ENCODE results near the gene FICD. TPM values are rescaled to one million over a fixed set of nuclear protein-coding genes. Genes with fewer than 3 reads are reported as not detected.

FICD gene
- total and polyA plus RNA-seq, 2 donors from 2014 or later: 5.1 to 8.5 TPM

GRCh38 chr12:108477881-108478259 lies 37.2 kb upstream of the FICD start:
- FAIRE-seq: no peak
- no peaks in the 10 kb centered on the region for H3K4me1 ChIP-seq (ENCODE audit: control insufficient read depth in 2 of 3, insufficient read depth in 2 of 3, low read depth in 1 of 3, low read length in 3 of 3)
- no peak overlapping the region for H3K27ac ChIP-seq (ENCODE audit: low read depth in 2 of 2, low read length in 2 of 2)
- no peak for DNase-seq
- no peaks in the 10 kb centered on the region for H3K9me3 ChIP-seq (ENCODE audit: control insufficient read depth in 2 of 3, insufficient read depth in 1 of 3, low read length in 3 of 3)
- intact Hi-C loops (cut with DNase I): no loop called here
- no peak overlapping the region for H3K4me3 ChIP-seq (ENCODE audit: low read length in 3 of 3)
- no peak overlapping the region for H3K9ac ChIP-seq (ENCODE audit: low read length in 3 of 3)
- no peaks in the 10 kb centered on the region for H3K27me3 ChIP-seq (ENCODE audit: control insufficient read depth, insufficient read depth, low read length)
- TF ChIP-seq, protein P1, sequence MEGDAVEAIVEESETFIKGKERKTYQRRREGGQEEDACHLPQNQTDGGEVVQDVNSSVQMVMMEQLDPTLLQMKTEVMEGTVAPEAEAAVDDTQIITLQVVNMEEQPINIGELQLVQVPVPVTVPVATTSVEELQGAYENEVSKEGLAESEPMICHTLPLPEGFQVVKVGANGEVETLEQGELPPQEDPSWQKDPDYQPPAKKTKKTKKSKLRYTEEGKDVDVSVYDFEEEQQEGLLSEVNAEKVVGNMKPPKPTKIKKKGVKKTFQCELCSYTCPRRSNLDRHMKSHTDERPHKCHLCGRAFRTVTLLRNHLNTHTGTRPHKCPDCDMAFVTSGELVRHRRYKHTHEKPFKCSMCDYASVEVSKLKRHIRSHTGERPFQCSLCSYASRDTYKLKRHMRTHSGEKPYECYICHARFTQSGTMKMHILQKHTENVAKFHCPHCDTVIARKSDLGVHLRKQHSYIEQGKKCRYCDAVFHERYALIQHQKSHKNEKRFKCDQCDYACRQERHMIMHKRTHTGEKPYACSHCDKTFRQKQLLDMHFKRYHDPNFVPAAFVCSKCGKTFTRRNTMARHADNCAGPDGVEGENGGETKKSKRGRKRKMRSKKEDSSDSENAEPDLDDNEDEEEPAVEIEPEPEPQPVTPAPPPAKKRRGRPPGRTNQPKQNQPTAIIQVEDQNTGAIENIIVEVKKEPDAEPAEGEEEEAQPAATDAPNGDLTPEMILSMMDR (IDR thresholded peaks at IDR 0.05; ENCODE audit: borderline replicate concordance, extremely low read depth, insufficient read depth): no peak
- H3K36me3 ChIP-seq (ENCODE audit: control insufficient read depth in 2 of 3, insufficient read depth in 3 of 3, low read length in 3 of 3): no peaks in the 10 kb centered on the region

DNA sequence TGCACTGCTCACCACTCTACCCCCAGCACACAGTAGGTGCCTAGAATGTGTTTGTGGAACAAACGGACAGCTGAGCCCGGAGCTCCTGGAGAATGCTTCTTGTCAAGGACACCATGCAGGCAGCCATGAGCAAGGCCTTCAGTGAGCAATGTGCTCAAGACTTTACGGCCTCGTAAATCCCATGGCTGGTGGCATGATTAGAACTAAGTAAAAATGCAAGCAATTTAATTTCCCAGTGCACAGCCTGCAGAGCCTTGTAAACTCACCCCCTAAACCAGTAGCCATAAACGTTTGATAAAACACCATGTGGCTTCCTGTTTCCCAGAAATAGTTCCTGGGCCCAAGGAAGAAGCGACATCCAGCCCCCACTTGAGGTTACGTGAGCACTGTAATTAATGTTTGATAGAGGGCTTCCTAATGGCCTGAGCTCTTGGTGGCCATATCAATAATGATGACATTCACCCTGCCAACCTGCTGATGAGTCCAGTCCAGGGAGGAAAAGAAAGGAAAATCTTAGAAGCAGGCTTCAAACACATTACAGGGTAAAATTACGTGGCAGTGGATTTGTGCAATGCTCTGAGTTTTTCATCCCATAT lies 36.4 kb upstream of the FICD start:
- no peaks in the 10 kb centered on the region for H3K27me3 ChIP-seq (ENCODE audit: control insufficient read depth, insufficient read depth, low read length)
- no peak overlapping the region for H3K4me3 ChIP-seq (ENCODE audit: low read length in 3 of 3)
- H3K36me3 ChIP-seq (ENCODE audit: control insufficient read depth in 2 of 3, insufficient read depth in 3 of 3, low read length in 3 of 3): no peaks in the 10 kb centered on the region
- TF ChIP-seq, protein P1 (IDR thresholded peaks at IDR 0.05; ENCODE audit: borderline replicate concordance, extremely low read depth, insufficient read depth): no peak
- no peaks in the 10 kb centered on the region for H3K9me3 ChIP-seq (ENCODE audit: control insufficient read depth in 2 of 3, insufficient read depth in 1 of 3, low read length in 3 of 3)
- intact Hi-C loops (cut with DNase I): no loop called here
- FAIRE-seq (no peak), DNase-seq (peak in 1 of 5 donors; percentile 26)
- H3K9ac ChIP-seq (ENCODE audit: low read length in 3 of 3): no peak overlapping the region
- H3K4me1 ChIP-seq (ENCODE audit: control insufficient read depth in 2 of 3, insufficient read depth in 2 of 3, low read depth in 1 of 3, low read length in 3 of 3): no peaks in the 10 kb centered on the region
- no peak overlapping the region for H3K27ac ChIP-seq (ENCODE audit: low read depth in 2 of 2, low read length in 2 of 2)

GRCh38 chr12:108479364-108480070 lies 35.6 kb upstream of the FICD start:
- intact Hi-C loops (cut with DNase I): no loop called here
- H3K36me3 ChIP-seq (ENCODE audit: control insufficient read depth in 2 of 3, insufficient read depth in 3 of 3, low read length in 3 of 3): no peaks in the 10 kb centered on the region
- DNase-seq (no peak), FAIRE-seq (no peak)
- H3K9ac ChIP-seq (ENCODE audit: low read length in 3 of 3): no peak overlapping the region
- H3K4me1 ChIP-seq (ENCODE audit: control insufficient read depth in 2 of 3, insufficient read depth in 2 of 3, low read depth in 1 of 3, low read length in 3 of 3): no peaks in the 10 kb centered on the region
- H3K27me3 ChIP-seq (ENCODE audit: control insufficient read depth, insufficient read depth, low read length): no peaks in the 10 kb centered on the region
- TF ChIP-seq, protein P1 (IDR thresholded peaks at IDR 0.05; ENCODE audit: borderline replicate concordance, extremely low read depth, insufficient read depth): no peak
- no peak overlapping the region for H3K4me3 ChIP-seq (ENCODE audit: low read length in 3 of 3)
- H3K9me3 ChIP-seq (ENCODE audit: control insufficient read depth in 2 of 3, insufficient read depth in 1 of 3, low read length in 3 of 3): no peaks in the 10 kb centered on the region
- H3K27ac ChIP-seq (ENCODE audit: low read depth in 2 of 2, low read length in 2 of 2): no peak overlapping the region

All from kidney (tissue), 14 donors.